ENCODE data around the gene SPC24. TPM values are rescaled to one million over a fixed set of nuclear protein-coding genes. Genes with fewer than 3 reads are reported as not detected.

The SPC24 gene
- total RNA-seq, 4 donors from 2014 or later, result 4.2 to 6.8 (median 5.7) TPM

DNA sequence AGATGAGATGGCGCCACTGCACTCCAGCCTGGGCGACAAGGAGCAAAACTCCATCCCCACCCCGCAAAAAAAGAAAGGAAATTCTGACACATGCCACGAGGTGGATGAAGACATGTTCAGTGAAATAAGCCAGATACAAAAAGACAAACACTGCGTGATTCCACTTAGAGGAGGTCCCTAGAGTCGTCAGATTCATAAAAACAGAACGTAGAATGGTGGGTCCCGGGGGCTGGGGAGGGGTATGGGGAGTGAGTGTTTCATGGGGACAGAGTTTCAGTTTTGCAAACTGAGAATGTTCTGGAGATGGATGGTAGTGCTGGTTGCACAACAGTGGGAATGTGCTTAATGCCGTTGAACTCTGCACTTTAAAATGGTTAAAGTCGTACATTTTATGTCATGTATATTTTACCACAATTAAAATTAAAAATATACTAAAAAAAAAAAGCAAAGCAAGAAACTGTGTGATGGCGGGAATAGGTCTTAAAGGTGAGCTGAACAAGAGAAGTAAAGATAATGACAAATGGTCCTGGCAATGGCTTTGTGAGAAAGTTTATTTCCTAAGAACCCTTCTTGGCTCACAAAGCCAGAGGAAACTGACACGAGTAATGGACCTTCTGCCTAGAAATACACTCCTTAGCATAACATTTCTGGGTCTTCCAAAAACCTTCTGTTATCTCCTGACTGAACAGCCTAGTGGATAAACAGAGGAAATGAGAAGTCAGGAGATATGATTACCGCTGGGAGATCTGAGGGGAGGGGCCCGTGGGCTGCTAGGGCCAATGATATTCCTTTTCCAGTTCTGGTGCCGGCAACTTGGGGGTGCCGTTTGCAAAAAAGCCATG lies 4.2 kb upstream of the SPC24 start:
- Histone ChIP-seq H3K4me3 (no peak overlapping the region), H3K36me3 (peaks cover 0 to 14% of the 10 kb centered on the region in 2 donors), H3K27ac (peak overlapping the region; percentile 69 to 87 (median 82)), H3K27me3 (no peaks in the 10 kb centered on the region), H3K9me3 (no peaks in the 10 kb centered on the region), H3K4me1 (peaks cover 4 to 99% (median 38%) of the 10 kb centered on the region in 3 donors)
- 17 to 18% methylated on average over 11 to 16 of the region's 16 CpGs for WGBS, 2 donors (ENCODE audit: low coverage in 1 of 2)
- TF ChIP-seq, protein P1, sequence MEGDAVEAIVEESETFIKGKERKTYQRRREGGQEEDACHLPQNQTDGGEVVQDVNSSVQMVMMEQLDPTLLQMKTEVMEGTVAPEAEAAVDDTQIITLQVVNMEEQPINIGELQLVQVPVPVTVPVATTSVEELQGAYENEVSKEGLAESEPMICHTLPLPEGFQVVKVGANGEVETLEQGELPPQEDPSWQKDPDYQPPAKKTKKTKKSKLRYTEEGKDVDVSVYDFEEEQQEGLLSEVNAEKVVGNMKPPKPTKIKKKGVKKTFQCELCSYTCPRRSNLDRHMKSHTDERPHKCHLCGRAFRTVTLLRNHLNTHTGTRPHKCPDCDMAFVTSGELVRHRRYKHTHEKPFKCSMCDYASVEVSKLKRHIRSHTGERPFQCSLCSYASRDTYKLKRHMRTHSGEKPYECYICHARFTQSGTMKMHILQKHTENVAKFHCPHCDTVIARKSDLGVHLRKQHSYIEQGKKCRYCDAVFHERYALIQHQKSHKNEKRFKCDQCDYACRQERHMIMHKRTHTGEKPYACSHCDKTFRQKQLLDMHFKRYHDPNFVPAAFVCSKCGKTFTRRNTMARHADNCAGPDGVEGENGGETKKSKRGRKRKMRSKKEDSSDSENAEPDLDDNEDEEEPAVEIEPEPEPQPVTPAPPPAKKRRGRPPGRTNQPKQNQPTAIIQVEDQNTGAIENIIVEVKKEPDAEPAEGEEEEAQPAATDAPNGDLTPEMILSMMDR (IDR thresholded peaks at IDR 0.05), result peak in 3 of 4 experiments; percentile 6 to 36 (median 14)
- no peak for TF ChIP-seq POLR2A (IDR thresholded peaks at IDR 0.05)
- peak; percentile 91 for TF ChIP-seq POLR2AphosphoS5 (IDR thresholded peaks at IDR 0.05)
- peak; percentile 62 for ATAC-seq

DNA sequence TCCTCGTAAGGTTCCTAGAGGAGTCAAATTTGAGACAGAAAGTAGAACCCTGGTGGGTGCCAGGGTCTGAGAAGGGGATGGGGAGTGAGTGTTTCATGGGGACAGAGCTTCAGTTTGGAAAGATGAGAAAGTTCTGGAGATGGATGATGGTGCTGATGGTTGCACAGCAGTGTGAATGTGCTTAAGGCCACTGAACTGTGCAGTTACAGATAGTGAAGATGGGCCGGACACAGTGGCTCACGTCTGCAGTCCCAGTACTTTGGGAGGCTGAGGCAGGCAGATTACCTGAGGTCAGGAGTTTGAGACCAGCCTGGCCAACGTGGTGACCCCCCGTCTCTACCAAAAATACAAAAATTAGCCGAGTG lies 917 bp downstream of the SPC24 start:
- Histone ChIP-seq H3K36me3 (no peaks in the 10 kb centered on the region), H3K4me1 (peaks cover 0 to 91% (median 39%) of the 10 kb centered on the region in 3 donors), H3K27me3 (no peaks in the 10 kb centered on the region), H3K27ac (peak overlapping the region; percentile 9 to 87 (median 72)), H3K4me3 (no peak overlapping the region), H3K9me3 (no peaks in the 10 kb centered on the region)
- TF ChIP-seq EP300 (IDR thresholded peaks at IDR 0.05) (no peak), POLR2A (IDR thresholded peaks at IDR 0.05) (no peak)
- 39 to 44% methylated on average over 1 to 5 of the region's 6 CpGs for WGBS, 2 donors (ENCODE audit: low coverage in 1 of 2)
- ATAC-seq, result no peak

DNA sequence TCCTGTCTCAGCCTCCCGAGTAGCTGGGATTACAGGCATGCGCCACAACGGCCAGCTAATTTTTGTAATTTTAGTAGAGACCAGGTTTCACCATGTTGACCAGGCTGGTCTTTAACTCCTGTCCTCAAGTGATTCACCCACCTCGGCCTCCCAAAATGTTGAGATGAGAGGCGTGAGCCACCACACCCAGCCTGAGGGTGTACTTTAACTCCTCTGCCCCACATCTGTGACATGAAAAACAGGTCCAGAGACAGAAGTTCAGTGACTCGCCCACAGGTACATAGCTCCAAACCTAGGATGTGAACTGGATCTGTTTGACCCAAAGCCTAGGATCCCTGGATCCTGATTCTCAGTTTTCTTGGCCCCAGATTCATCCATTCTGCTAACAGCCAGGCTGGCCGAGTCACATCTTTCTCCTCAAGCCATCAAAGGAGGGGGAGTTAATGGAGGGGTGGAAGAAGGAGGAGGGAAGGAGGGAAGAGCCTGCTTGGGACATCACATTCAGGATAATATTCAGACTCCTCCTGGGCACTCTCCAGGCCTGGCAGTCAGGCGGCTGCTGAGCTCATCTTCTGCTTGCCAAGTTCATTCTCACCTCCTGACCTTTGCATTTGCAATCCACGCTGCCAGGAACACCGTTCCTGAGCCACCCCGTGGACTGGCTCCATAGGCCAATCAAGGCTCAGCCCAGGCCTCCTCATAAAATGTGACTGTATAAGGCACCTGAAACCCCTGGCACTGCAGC lies 3.1 kb downstream of the SPC24 start:
- Histone ChIP-seq H3K27me3 (no peaks in the 10 kb centered on the region), H3K9me3 (no peaks in the 10 kb centered on the region), H3K4me3 (no peak overlapping the region), H3K4me1 (peaks cover 0 to 84% (median 31%) of the 10 kb centered on the region in 3 donors), H3K36me3 (no peaks in the 10 kb centered on the region), H3K27ac (peak overlapping the region; percentile 77 to 91 (median 88))
- 33 to 34% methylated on average over 1 to 7 of the region's 11 CpGs for WGBS, 2 donors (ENCODE audit: low coverage in 1 of 2)
- no peak for TF ChIP-seq POLR2A (IDR thresholded peaks at IDR 0.05)
- TF ChIP-seq POLR2AphosphoS5 (IDR thresholded peaks at IDR 0.05), result peak; percentile 99
- no peak for TF ChIP-seq EP300 (IDR thresholded peaks at IDR 0.05)
- ATAC-seq, result peak; percentile 87

DNA sequence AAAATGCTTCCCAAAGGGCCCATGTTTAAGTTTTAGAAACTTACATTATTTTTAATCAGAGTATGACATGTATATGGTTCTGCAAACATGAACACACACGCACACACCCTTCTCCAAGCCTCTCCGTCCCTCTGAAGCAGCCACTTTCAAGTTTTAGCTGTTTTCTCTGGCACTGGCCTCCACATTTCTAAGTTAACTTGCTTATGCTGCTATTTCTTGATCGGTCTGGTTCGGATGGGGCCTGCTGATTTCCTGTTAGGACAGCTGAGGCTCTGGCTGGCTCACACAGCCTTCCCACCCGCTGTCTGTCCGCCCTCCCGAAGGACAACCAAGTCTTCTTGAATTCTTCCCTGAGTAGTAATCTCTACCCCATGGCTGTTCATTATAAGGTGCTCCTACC lies 4.4 kb downstream of the SPC24 start:
- H3K36me3 ChIP-seq, result no peaks in the 10 kb centered on the region
- H3K4me1 ChIP-seq, result peaks cover 0 to 71% (median 26%) of the 10 kb centered on the region in 3 donors
- H3K9me3 ChIP-seq, result no peaks in the 10 kb centered on the region
- peak overlapping the region; percentile 3 to 91 (median 88) for H3K27ac ChIP-seq
- TF ChIP-seq, protein P1 (IDR thresholded peaks at IDR 0.05), result no peak
- TF ChIP-seq POLR2A (IDR thresholded peaks at IDR 0.05) (no peak), POLR2AphosphoS5 (IDR thresholded peaks at IDR 0.05) (no peak), EP300 (IDR thresholded peaks at IDR 0.05) (no peak)
- ATAC-seq, result no peak
- H3K27me3 ChIP-seq, result no peaks in the 10 kb centered on the region
- WGBS, 2 donors (ENCODE audit: low coverage in 1 of 2), result 20 to 30% methylated on average over 7 of the region's 7 CpGs
- H3K4me3 ChIP-seq, result no peak overlapping the region

DNA sequence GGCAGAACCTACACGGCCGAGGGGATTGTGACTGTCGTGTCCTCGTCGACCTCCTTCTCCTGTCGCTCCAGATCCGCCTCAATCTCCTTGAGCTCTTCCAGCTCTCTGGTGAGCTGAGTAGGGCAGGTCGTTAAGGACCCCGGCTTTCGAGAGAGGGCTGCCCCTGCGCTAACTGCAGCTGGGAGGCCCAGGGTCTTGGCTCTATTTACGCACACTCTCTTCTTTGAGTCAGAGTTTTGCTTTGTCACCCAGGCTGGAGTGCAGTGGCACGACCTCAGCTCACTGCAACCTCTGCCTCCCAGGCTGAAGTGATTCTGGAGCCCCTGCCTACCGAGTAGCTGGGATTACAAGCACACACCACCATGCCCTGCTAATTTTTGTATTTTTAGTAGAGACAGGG lies 7.6 kb downstream of the SPC24 start:
- peaks cover 0 to 54% (median 29%) of the 10 kb centered on the region in 3 donors for H3K4me1 ChIP-seq
- 84 to 87% methylated on average over 7 to 11 of the region's 14 CpGs for WGBS, 2 donors (ENCODE audit: low coverage in 1 of 2)
- H3K27me3 ChIP-seq, result no peaks in the 10 kb centered on the region
- no peaks in the 10 kb centered on the region for H3K36me3 ChIP-seq
- no peaks in the 10 kb centered on the region for H3K9me3 ChIP-seq
- peak overlapping the region in 2 of 4 donors; percentile 86 to 91 for H3K27ac ChIP-seq
- TF ChIP-seq, protein P1 (IDR thresholded peaks at IDR 0.05), result no peak
- TF ChIP-seq POLR2AphosphoS5 (IDR thresholded peaks at IDR 0.05) (no peak), EP300 (IDR thresholded peaks at IDR 0.05) (no peak), POLR2A (IDR thresholded peaks at IDR 0.05) (no peak)
- no peak for ATAC-seq
- no peak overlapping the region for H3K4me3 ChIP-seq

All from gastroesophageal sphincter (tissue), 4 donors.